HUES48 (cell line): ENCODE results near the gene PDIA5.

Experiments
- H3K27ac ChIP-seq: one replicate; pipeline ENCODE4 v1.7.0; 2013; ENCODE audit warnings: low read depth, low read length, inconsistent platforms
- H3K27me3 ChIP-seq: 2 replicates; pipeline ENCODE4 v1.6.1; 2013; ENCODE audit warnings: mild to moderate bottlenecking, low read length; ENCODE audit not compliant: control insufficient read depth, insufficient read depth
- H3K36me3 ChIP-seq: 2 replicates; pipeline ENCODE4 v1.6.1; 2013; ENCODE audit warnings: low read length; ENCODE audit not compliant: control insufficient read depth, insufficient read depth
- H3K4me1 ChIP-seq: 2 replicates; pipeline ENCODE4 v1.6.1; 2013; ENCODE audit warnings: mild to moderate bottlenecking, low read length; ENCODE audit not compliant: control insufficient read depth, insufficient read depth
- H3K4me3 ChIP-seq: 2 replicates; pipeline ENCODE4 v1.5.1; 2013; ENCODE audit warnings: mild to moderate bottlenecking, low read depth, low read length
- H3K9ac ChIP-seq: 2 replicates; pipeline ENCODE4 v1.6.1; 2013; ENCODE audit warnings: mild to moderate bottlenecking, low read depth, low read length, moderate library complexity
- H3K9me3 ChIP-seq: 2 replicates; pipeline ENCODE4 v1.6.1; 2013; ENCODE audit warnings: low read length; ENCODE audit not compliant: control insufficient read depth, insufficient read depth

Gene PDIA5

GRCh38 chr3:123120573-123120972 is 53.7 kb downstream of the PDIA5 start:
- Histone ChIP-seq H3K4me3 (no peak overlapping the region), H3K4me1 (no peaks in the 10 kb centered on the region), H3K9me3 (no peaks in the 10 kb centered on the region), H3K27me3 (no peaks in the 10 kb centered on the region), H3K36me3 (peaks cover 75% of the 10 kb centered on the region), H3K27ac (no peak overlapping the region), H3K9ac (no peak overlapping the region)

- no peak overlapping the region for H3K4me3 ChIP-seq
- H3K9me3 ChIP-seq, result no peaks in the 10 kb centered on the region
- peaks cover 75% of the 10 kb centered on the region for H3K36me3 ChIP-seq
- no peak overlapping the region for H3K27ac ChIP-seq
- no peak overlapping the region for H3K9ac ChIP-seq
- no peaks in the 10 kb centered on the region for H3K27me3 ChIP-seq
- H3K4me1 ChIP-seq, result no peaks in the 10 kb centered on the region
Measured at GRCh38 chr3:123122057-123122456, 55.2 kb downstream of the PDIA5 start.

GRCh38 chr3:123122525-123123315 is 55.9 kb downstream of the PDIA5 start:
- Histone ChIP-seq H3K9me3 (no peaks in the 10 kb centered on the region), H3K27ac (no peak overlapping the region), H3K4me1 (no peaks in the 10 kb centered on the region), H3K9ac (no peak overlapping the region), H3K27me3 (no peaks in the 10 kb centered on the region), H3K36me3 (peaks cover 76% of the 10 kb centered on the region), H3K4me3 (no peak overlapping the region)

GRCh38 chr3:123123716-123124616 is 57.1 kb downstream of the PDIA5 start:
- no peak overlapping the region for H3K4me3 ChIP-seq
- no peak overlapping the region for H3K9ac ChIP-seq
- no peaks in the 10 kb centered on the region for H3K9me3 ChIP-seq
- no peaks in the 10 kb centered on the region for H3K4me1 ChIP-seq
- H3K27me3 ChIP-seq, result no peaks in the 10 kb centered on the region
- peaks cover 72% of the 10 kb centered on the region for H3K36me3 ChIP-seq
- H3K27ac ChIP-seq, result no peak overlapping the region

- no peak overlapping the region for H3K4me3 ChIP-seq
- no peaks in the 10 kb centered on the region for H3K4me1 ChIP-seq
- H3K9ac ChIP-seq, result no peak overlapping the region
- no peaks in the 10 kb centered on the region for H3K27me3 ChIP-seq
- H3K36me3 ChIP-seq, result peaks cover 67% of the 10 kb centered on the region
- H3K27ac ChIP-seq, result no peak overlapping the region
- no peaks in the 10 kb centered on the region for H3K9me3 ChIP-seq
Measured at GRCh38 chr3:123124971-123125370, 58.1 kb downstream of the PDIA5 start.

GRCh38 chr3:123126031-123126430 is 59.2 kb downstream of the PDIA5 start:
- no peaks in the 10 kb centered on the region for H3K27me3 ChIP-seq
- peaks cover 70% of the 10 kb centered on the region for H3K36me3 ChIP-seq
- no peaks in the 10 kb centered on the region for H3K4me1 ChIP-seq
- H3K9ac ChIP-seq, result no peak overlapping the region
- no peak overlapping the region for H3K4me3 ChIP-seq
- no peak overlapping the region for H3K27ac ChIP-seq
- H3K9me3 ChIP-seq, result no peaks in the 10 kb centered on the region

GRCh38 chr3:123126653-123127052 is 59.8 kb downstream of the PDIA5 start:
- no peaks in the 10 kb centered on the region for H3K9me3 ChIP-seq
- H3K27ac ChIP-seq, result no peak overlapping the region
- H3K4me3 ChIP-seq, result no peak overlapping the region
- no peak overlapping the region for H3K9ac ChIP-seq
- H3K27me3 ChIP-seq, result no peaks in the 10 kb centered on the region
- peaks cover 72% of the 10 kb centered on the region for H3K36me3 ChIP-seq
- H3K4me1 ChIP-seq, result no peaks in the 10 kb centered on the region

- Histone ChIP-seq H3K27ac (no peak overlapping the region), H3K4me1 (no peaks in the 10 kb centered on the region), H3K36me3 (peaks cover 68% of the 10 kb centered on the region), H3K9me3 (no peaks in the 10 kb centered on the region), H3K9ac (no peak overlapping the region), H3K4me3 (no peak overlapping the region), H3K27me3 (no peaks in the 10 kb centered on the region)
Measured at GRCh38 chr3:123129092-123129491, 62.3 kb downstream of the PDIA5 start.

- no peak overlapping the region for H3K9ac ChIP-seq
- H3K27me3 ChIP-seq, result no peaks in the 10 kb centered on the region
- peaks cover 68% of the 10 kb centered on the region for H3K36me3 ChIP-seq
- no peaks in the 10 kb centered on the region for H3K9me3 ChIP-seq
- H3K27ac ChIP-seq, result no peak overlapping the region
- no peak overlapping the region for H3K4me3 ChIP-seq
- H3K4me1 ChIP-seq, result no peaks in the 10 kb centered on the region
Measured at GRCh38 chr3:123129532-123129931, 62.7 kb downstream of the PDIA5 start.

- Histone ChIP-seq H3K36me3 (peaks cover 62% of the 10 kb centered on the region), H3K4me1 (no peaks in the 10 kb centered on the region), H3K4me3 (no peak overlapping the region), H3K9ac (no peak overlapping the region), H3K27ac (peak overlapping the region; percentile 26), H3K9me3 (no peaks in the 10 kb centered on the region), H3K27me3 (no peaks in the 10 kb centered on the region)
Measured at GRCh38 chr3:123130079-123130750, 63.4 kb downstream of the PDIA5 start.
